Fibroblast of upper back skin (primary cell): Measurements from ENCODE around the gene SEMA3A.
A peak's percentile ranks its signal among the peaks of the same experiment; 100 is the strongest.
"Not testable (repeated sequence)": the region's sequence is repeated elsewhere in the genome, so short reads cannot be mapped to it uniquely, and the experiment has no call there.

Source experiments
- DNase-seq: peaks from one replicate; pipeline ENCODE4 v3.0.0-alpha.2; 2013

SEMA3A gene

GRCh38 chr7:84058311-84059076 is 136.1 kb downstream of the SEMA3A start:
- peak; percentile 60 for DNase-seq

GRCh38 chr7:84057576-84057975 is 137.0 kb downstream of the SEMA3A start:
- no peak for DNase-seq

GRCh38 chr7:84055904-84056605 is 138.5 kb downstream of the SEMA3A start:
- peak; percentile 12 for DNase-seq

GRCh38 chr7:84055199-84055598 is 139.4 kb downstream of the SEMA3A start:
- DNase-seq: not testable (repeated sequence)

- no peak for DNase-seq
Measured at GRCh38 chr7:84049071-84049836, 145.3 kb downstream of the SEMA3A start.

GRCh38 chr7:84047085-84047484 is 147.5 kb downstream of the SEMA3A start:
- no peak for DNase-seq

GRCh38 chr7:84044834-84045233 is 149.8 kb downstream of the SEMA3A start:
- no peak for DNase-seq

GRCh38 chr7:84043661-84044191 is 150.9 kb downstream of the SEMA3A start:
- no peak for DNase-seq

- peak; percentile 71 for DNase-seq
Measured at GRCh38 chr7:84042110-84042539, 152.5 kb downstream of the SEMA3A start.

- DNase-seq: no peak
Measured at GRCh38 chr7:84041649-84042048, 152.9 kb downstream of the SEMA3A start.

GRCh38 chr7:84040355-84040754 is 154.2 kb downstream of the SEMA3A start:
- DNase-seq: no peak

- DNase-seq: no peak
Measured at GRCh38 chr7:84039432-84039831, 155.2 kb downstream of the SEMA3A start.

- DNase-seq: no peak
Measured at GRCh38 chr7:84027678-84028077, 166.9 kb downstream of the SEMA3A start.

- DNase-seq: peak; percentile 98
Measured at GRCh38 chr7:84025332-84025927, 169.2 kb downstream of the SEMA3A start.

GRCh38 chr7:84022684-84023308 is 171.8 kb downstream of the SEMA3A start:
- DNase-seq: no peak

- DNase-seq: no peak
Measured at GRCh38 chr7:84022009-84022408, 172.6 kb downstream of the SEMA3A start.

GRCh38 chr7:84021292-84021908 is 173.2 kb downstream of the SEMA3A start:
- peak; percentile 70 for DNase-seq

- DNase-seq: no peak
Measured at GRCh38 chr7:84017651-84018050, 176.9 kb downstream of the SEMA3A start.

GRCh38 chr7:84013616-84014240 is 180.9 kb downstream of the SEMA3A start:
- no peak for DNase-seq

- no peak for DNase-seq
Measured at GRCh38 chr7:84009782-84010181, 184.8 kb downstream of the SEMA3A start.

- DNase-seq: peak; percentile 31
Measured at GRCh38 chr7:84009051-84009450, 185.5 kb downstream of the SEMA3A start.
